OCI-LY7 (cell line): ENCODE data around the gene ITGA2.

Source experiments
- EZH2phosphoT487 ChIP-seq: fragments of 200-600 bp; sonication (generic); IDR thresholded peaks from 2 replicates; pipeline ENCODE4 v1.6.1; 2018; ENCODE audit warnings: low read depth, borderline replicate concordance, mild to moderate bottlenecking, mixed run types, antibody characterized with exemption, low read length, moderate library complexity, mixed read lengths
- TF ChIP-seq, protein P1 (sequence below): fragments of 200-600 bp; sonication (generic); conservative IDR thresholded peaks from 2 replicates; pipeline ENCODE4 v1.5.1; 2014; ENCODE audit warnings: mild to moderate bottlenecking, antibody characterized with exemption, low read length, moderate library complexity, mixed read lengths

DNA sequence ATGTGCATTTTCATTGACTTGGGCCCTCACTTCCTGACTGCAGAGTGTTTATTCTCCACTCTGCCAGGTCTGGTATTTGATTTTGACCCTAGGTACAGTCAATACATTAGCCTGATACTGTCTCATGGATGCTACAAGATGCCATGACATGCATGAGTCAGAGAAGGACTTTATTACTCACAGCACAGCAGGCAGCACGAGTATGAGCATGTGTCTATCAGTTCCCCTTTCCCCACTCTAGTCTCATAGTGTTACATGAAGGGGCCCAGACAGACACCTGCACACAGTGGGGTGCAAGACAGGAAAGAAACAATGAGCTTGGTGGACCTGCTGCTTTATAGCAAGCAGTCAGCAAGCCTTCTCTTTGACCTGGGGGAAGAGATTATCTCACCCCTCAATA lies 19.6 kb downstream of the ITGA2 start:
- TF ChIP-seq, protein P1, sequence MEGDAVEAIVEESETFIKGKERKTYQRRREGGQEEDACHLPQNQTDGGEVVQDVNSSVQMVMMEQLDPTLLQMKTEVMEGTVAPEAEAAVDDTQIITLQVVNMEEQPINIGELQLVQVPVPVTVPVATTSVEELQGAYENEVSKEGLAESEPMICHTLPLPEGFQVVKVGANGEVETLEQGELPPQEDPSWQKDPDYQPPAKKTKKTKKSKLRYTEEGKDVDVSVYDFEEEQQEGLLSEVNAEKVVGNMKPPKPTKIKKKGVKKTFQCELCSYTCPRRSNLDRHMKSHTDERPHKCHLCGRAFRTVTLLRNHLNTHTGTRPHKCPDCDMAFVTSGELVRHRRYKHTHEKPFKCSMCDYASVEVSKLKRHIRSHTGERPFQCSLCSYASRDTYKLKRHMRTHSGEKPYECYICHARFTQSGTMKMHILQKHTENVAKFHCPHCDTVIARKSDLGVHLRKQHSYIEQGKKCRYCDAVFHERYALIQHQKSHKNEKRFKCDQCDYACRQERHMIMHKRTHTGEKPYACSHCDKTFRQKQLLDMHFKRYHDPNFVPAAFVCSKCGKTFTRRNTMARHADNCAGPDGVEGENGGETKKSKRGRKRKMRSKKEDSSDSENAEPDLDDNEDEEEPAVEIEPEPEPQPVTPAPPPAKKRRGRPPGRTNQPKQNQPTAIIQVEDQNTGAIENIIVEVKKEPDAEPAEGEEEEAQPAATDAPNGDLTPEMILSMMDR: no peak
- no peak for TF ChIP-seq EZH2phosphoT487
